Mesothelial cell of epicardium (in vitro differentiated cells): Measurements from ENCODE around the gene GPANK1. TPM values are rescaled to one million over a fixed set of nuclear protein-coding genes. Genes with fewer than 3 reads are reported as not detected.
A peak's percentile ranks its signal among the peaks of the same experiment; 100 is the strongest.

ENCODE experiments used
- DNase-seq, 2 experiments: peaks; one replicate each; pipeline ENCODE4 v3.0.0; 2021; ENCODE audit warnings: low spot score in 2 of 2; ENCODE audit not compliant: unreplicated experiment in 2 of 2
- H3K27ac Mint-ChIP-seq: 2 replicates; pipeline ENCODE4 v1.8.0; 2021; ENCODE audit warnings: mixed read lengths
- H3K27me3 Mint-ChIP-seq: 2 replicates; pipeline ENCODE4 v1.8.0; 2021; ENCODE audit warnings: low read depth, mixed read lengths
- H3K36me3 Mint-ChIP-seq: 2 replicates; pipeline ENCODE4 v1.8.0; 2021; ENCODE audit warnings: mixed read lengths
- H3K4me1 Mint-ChIP-seq: 2 replicates; pipeline ENCODE4 v1.8.0; 2021; ENCODE audit warnings: mixed read lengths
- H3K4me3 Mint-ChIP-seq: 2 replicates; pipeline ENCODE4 v1.8.0; 2021; ENCODE audit warnings: mild to moderate bottlenecking, moderate library complexity, mixed read lengths
- H3K9me3 Mint-ChIP-seq: 2 replicates; pipeline ENCODE4 v1.8.0; 2021; ENCODE audit warnings: mixed read lengths
- CTCF ChIP-seq: fragments of 200-600 bp; sonication (generic); IDR thresholded peaks from one replicate; pipeline ENCODE4 v1.5.0; 2021; ENCODE audit warnings: antibody characterized with exemption; ENCODE audit not compliant: unreplicated experiment
- total RNA-seq: library from RNA; stranded (reverse); gene quantifications from 3 replicates; pipeline ENCODE4 v1.2.1, GENCODE V29; 2021

GPANK1 gene
- total RNA-seq, 1 donor from 2014 or later, result 14.8 TPM

- Mint-ChIP-seq H3K4me1 (no peaks in the 10 kb centered on the region), H3K27ac (no peak overlapping the region), H3K9me3 (no peaks in the 10 kb centered on the region), H3K4me3 (no peak overlapping the region), H3K27me3 (no peaks in the 10 kb centered on the region), H3K36me3 (peaks cover 38% of the 10 kb centered on the region)
- TF ChIP-seq CTCF, result no peak
- DNase-seq, result no peak
Observed at GRCh38 chr6:31642798-31643570, 21.8 kb downstream of the GPANK1 start.

- Mint-ChIP-seq H3K9me3 (no peaks in the 10 kb centered on the region), H3K27me3 (no peaks in the 10 kb centered on the region), H3K4me1 (no peaks in the 10 kb centered on the region), H3K27ac (no peak overlapping the region), H3K4me3 (no peak overlapping the region), H3K36me3 (peaks cover 33% of the 10 kb centered on the region)
- no peak for TF ChIP-seq CTCF
- DNase-seq, result no peak
Observed at GRCh38 chr6:31641370-31641769, 23.4 kb downstream of the GPANK1 start.

- Mint-ChIP-seq H3K9me3 (no peaks in the 10 kb centered on the region), H3K4me3 (no peak overlapping the region), H3K4me1 (no peaks in the 10 kb centered on the region), H3K36me3 (peaks cover 34% of the 10 kb centered on the region), H3K27me3 (no peaks in the 10 kb centered on the region), H3K27ac (no peak overlapping the region)
- DNase-seq, result no peak
- no peak for TF ChIP-seq CTCF
Observed at GRCh38 chr6:31640612-31641011, 24.2 kb downstream of the GPANK1 start.

- H3K4me3 Mint-ChIP-seq, result no peak overlapping the region
- H3K9me3 Mint-ChIP-seq, result no peaks in the 10 kb centered on the region
- TF ChIP-seq CTCF, result no peak
- peaks cover 33% of the 10 kb centered on the region for H3K36me3 Mint-ChIP-seq
- H3K27me3 Mint-ChIP-seq, result no peaks in the 10 kb centered on the region
- H3K27ac Mint-ChIP-seq, result no peak overlapping the region
- no peaks in the 10 kb centered on the region for H3K4me1 Mint-ChIP-seq
- no peak for DNase-seq
Observed at GRCh38 chr6:31639449-31639861, 25.3 kb downstream of the GPANK1 start.

- Mint-ChIP-seq H3K36me3 (peaks cover 35% of the 10 kb centered on the region), H3K27me3 (no peaks in the 10 kb centered on the region), H3K4me1 (no peaks in the 10 kb centered on the region), H3K9me3 (no peaks in the 10 kb centered on the region), H3K27ac (peak overlapping the region; percentile 72), H3K4me3 (no peak overlapping the region)
- no peak for TF ChIP-seq CTCF
- DNase-seq, result no peak
Observed at GRCh38 chr6:31639043-31639442, 25.8 kb downstream of the GPANK1 start.
